MM.1S (cell line): Measurements from ENCODE around the gene ELOVL6.

Source experiments
- EZH2phosphoT487 ChIP-seq: fragments of 300-600 bp; sonication (generic); IDR thresholded peaks from 2 replicates; pipeline ENCODE4 v1.6.1; 2018; ENCODE audit warnings: antibody characterized with exemption, low read length
- TF ChIP-seq, protein P1 (sequence below): fragments of 300-600 bp; sonication (generic); IDR thresholded peaks from 2 replicates; pipeline ENCODE4 v1.5.1; 2016; ENCODE audit warnings: antibody characterized with exemption, low read length, mixed read lengths

GRCh38 chr4:110195561-110196205, 2.7 kb downstream of the ELOVL6 start:
- TF ChIP-seq, protein P1, sequence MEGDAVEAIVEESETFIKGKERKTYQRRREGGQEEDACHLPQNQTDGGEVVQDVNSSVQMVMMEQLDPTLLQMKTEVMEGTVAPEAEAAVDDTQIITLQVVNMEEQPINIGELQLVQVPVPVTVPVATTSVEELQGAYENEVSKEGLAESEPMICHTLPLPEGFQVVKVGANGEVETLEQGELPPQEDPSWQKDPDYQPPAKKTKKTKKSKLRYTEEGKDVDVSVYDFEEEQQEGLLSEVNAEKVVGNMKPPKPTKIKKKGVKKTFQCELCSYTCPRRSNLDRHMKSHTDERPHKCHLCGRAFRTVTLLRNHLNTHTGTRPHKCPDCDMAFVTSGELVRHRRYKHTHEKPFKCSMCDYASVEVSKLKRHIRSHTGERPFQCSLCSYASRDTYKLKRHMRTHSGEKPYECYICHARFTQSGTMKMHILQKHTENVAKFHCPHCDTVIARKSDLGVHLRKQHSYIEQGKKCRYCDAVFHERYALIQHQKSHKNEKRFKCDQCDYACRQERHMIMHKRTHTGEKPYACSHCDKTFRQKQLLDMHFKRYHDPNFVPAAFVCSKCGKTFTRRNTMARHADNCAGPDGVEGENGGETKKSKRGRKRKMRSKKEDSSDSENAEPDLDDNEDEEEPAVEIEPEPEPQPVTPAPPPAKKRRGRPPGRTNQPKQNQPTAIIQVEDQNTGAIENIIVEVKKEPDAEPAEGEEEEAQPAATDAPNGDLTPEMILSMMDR, result no peak
- no peak for TF ChIP-seq EZH2phosphoT487
